Eye (tissue), 1 donor: Measurements from ENCODE around the gene ISG15.
A peak's percentile ranks its signal among the peaks of the same experiment; 100 is the strongest.
"Not testable (repeated sequence)": the region's sequence is repeated elsewhere in the genome, so short reads cannot be mapped to it uniquely, and the experiment has no call there.

Experiments used
- DNase-seq: peaks from one replicate; pipeline ENCODE4 v3.0.0-alpha.2; 2015

Gene ISG15

GRCh38 chr1:975896-976683 lies 37.2 kb upstream of the ISG15 start:
- peak; percentile 92 for DNase-seq

DNA sequence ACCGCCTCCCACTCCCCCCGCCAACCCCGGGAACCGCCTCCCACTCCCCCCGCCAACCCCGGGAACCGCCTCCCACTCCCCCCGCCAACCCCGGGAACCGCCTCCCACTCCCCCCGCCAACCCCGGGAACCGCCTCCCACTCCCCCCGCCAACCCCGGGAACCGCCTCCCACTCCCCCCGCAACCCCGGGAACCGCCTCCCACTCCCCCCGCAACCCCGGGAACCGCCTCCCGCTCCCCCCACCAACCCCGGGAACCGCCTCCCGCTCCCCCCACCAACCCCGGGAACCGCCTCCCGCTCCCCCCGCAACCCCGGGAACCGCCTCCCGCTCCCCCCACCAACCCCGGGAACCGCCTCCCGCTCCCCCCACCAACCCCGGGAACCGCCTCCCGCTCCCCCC lies 36.5 kb upstream of the ISG15 start:
- not testable (repeated sequence) for DNase-seq

DNA sequence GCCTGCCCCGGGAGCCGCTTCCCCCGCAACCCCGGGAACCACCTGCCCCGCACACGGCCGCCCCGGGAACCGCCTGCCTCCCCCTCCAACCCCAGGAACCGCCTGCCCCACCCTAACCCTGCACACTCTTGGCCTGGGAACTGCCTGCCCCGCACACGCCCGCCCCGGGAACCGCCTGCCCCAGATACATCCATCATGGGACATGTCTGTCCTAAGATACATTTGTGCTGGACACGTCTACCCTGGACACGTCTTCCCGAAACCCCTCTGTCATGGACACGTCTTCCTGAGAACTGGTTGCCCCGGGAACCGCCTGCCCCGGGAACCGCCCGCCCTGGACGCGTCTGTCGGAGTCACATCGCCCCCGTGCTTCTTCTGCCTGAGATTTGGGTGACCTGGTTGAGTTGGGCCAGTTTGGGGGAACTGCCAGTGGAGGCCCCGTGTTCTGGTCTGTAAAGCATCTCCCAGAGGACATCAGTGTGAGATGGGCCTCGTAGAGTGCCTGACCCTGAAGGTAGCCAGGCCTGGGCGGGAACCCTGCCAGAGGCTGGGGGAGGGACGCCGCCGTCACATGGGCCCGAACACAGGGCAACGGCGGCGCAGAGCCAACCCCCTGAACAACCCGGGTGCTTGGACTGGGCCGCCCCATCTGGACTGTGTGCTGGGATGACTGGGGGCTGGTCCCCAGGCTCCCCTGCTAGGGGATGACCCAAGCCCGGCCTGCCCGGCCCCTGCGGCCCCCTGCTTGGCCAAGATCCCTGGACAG lies 35.0 kb upstream of the ISG15 start:
- no peak for DNase-seq

- DNase-seq, result no peak
Measured at GRCh38 chr1:978835-979743, 34.2 kb upstream of the ISG15 start.

- DNase-seq, result no peak
Measured at GRCh38 chr1:979744-980072, 33.6 kb upstream of the ISG15 start.

- no peak for DNase-seq
Measured at GRCh38 chr1:980137-980571, 33.1 kb upstream of the ISG15 start.

GRCh38 chr1:980602-981395 lies 32.5 kb upstream of the ISG15 start:
- no peak for DNase-seq

GRCh38 chr1:981491-981954 lies 31.8 kb upstream of the ISG15 start:
- DNase-seq, result no peak

GRCh38 chr1:981955-982558 lies 31.2 kb upstream of the ISG15 start, which contains the start of gene PERM1:
PERM1 (minus strand) TSS chr1:982093; CDS start chr1:981029, 1,064 bp downstream.
- DNase-seq, result no peak

GRCh38 chr1:982765-983436 lies 30.4 kb upstream of the ISG15 start:
- no peak for DNase-seq

DNA sequence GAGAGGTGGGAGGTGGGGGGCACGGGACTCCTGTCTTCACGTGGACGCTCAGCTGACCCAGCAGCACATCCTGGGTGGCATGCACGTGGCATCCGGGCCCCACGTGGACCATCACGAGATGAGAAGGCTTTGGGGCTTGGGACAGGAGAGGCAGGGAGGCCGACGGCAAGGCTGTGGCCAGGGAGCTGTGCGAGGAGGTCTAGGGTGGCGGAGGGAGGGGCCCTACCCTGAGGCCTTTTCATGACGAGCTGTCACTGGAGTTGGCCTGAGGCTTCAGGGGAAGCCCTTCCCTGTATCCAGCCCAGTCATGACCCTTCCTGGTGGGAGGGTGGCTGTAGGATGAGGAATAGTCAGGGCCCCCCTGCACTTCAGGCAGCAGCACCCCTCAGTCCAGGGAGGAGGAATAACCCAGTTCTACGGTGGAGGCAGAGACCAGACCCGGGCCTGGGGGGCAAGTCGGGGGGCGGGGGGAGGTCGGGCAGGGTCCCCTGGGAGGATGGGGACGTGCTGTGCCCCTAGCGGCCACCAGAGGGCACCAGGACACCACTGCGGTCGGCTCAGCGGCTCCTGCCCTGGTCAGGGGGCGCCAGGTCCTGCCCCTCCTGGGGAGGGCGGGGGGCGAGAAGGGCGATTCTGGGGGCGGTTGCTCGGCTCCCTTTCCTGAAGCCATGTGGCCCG lies 29.4 kb upstream of the ISG15 start:
- DNase-seq, result peak; percentile 68

DNA sequence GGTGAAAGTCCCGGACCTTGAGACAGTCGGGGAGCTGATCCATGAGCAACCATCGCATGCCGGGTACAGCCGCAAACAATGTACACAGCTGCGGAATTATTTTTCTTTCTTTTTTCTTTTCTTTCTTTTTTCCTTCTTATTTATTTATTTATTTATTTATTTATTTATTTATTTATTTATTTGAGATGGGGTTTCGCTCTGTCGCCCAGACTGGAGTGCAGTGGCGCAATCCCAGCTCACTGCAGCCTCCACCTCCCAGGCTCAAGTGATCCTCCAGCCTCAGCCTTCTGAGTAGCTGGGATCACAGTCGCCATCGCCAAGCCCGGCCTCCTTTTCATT lies 28.9 kb upstream of the ISG15 start:
- DNase-seq, result no peak

DNA sequence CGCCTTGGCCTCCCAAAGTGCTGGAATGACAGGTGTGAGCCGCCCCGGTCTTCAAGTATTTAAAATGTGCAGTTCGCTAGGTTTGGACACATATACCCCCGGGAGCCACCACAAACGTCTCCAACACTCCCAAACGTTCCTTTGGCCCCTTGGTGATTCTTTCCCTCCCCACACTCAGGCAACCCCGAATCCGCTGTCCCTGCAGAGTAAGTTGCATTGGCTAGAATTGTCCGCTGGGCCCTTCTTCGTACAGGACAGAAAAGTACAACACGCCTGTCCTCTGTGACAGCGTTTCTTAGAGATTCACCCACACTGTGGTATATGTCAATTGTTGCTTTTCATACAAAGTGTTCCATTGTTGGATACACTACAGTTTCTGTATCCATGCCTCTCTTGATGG lies 28.2 kb upstream of the ISG15 start:
- DNase-seq, result no peak

DNA sequence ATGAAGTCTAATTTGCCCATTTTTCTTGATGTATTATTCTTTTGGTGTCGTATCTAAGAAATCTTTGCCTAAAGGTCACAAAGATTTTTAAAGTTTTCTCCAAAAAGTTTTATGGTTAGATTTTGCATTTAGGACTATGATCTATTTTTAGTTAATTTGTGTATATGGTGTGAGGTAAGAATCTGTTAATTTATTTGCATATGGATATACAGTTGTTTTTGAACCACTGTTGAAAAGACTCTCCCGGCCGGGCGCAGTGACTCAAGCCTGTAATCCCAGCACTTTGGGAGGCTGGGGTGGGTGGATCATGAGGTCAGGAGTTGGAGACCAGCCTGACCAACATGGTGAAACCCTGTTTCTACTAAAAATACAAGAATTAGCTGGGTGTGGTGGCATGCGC lies 25.2 kb upstream of the ISG15 start:
- DNase-seq, result not testable (repeated sequence)

DNA sequence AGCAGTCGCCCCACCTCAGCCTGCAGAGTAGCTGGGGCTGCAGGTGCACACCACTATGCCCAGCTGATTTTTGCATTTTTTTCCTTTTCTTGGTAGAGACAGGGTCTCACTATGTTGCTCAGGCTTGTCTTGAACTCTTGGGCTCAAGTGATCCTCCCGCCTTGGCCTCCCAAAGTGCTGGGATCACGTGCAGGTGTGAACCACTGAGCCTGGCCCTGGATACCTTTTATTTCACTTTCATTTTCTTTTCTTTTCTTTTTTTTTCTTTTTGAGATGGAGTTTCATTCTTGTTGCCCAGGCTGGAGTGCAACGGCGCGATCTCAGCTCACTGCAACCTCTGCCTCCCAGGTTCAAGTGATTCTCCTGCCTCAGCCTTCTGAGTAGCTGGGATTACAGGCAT lies 22.0 kb upstream of the ISG15 start:
- not testable (repeated sequence) for DNase-seq

DNA sequence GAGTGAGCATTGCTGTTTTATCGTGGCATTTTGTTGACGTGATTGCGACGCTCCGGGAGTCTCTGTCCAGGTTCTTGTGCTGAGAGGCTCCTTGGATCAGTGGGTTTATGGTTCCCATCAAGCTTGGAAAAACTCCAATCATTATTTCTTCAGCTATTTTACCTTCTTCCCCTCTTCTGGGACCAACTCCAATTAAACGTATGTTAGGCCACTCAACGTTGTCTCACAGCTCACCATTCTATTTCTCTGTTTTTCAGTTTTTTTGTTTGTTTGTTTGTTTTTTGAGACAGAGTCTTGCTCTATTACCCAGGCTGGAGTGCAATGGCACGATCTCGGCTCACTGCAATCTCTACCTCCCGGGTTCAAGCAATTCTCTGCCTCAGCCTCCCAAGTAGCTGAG lies 21.4 kb upstream of the ISG15 start:
- no peak for DNase-seq

- no peak for DNase-seq
Measured at GRCh38 chr1:992362-992761, 20.9 kb upstream of the ISG15 start.

DNA sequence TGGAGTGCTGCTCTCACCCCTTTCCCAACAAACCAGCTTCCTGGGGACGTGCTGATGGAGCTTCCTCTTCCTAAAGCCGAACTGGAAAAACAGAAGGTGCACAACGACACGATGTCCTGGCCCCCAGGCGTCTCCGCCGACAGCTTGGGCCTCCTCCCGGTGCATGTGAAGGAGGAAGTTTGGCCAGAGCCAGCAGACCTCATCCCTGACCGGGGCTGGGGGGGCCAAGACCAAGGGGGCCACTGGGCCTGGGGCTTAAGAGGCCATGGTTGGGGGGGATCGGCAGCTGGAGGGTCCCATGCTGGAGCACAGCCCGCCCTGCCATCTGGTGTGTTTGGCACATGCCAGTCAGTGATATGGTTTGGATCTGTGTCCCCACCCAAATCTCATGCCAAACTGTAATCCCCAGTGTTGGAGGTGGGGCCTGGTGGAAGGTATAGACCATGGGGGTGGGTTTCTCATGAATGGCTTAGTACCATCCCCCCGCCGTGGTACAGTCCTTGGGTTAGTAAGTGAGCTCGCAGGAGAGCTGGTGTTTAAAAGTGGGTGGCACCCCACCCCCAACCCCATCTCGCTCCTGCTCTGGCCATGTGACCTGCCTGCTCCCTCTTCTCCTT lies 19.8 kb upstream of the ISG15 start:
- DNase-seq, result no peak

- DNase-seq, result not testable (repeated sequence)
Measured at GRCh38 chr1:994546-994945, 18.8 kb upstream of the ISG15 start.
